ENCODE measurements around the gene DPP6.
A peak's percentile ranks its signal among the peaks of the same experiment; 100 is the strongest.
"Not testable (repeated sequence)": the region's sequence is repeated elsewhere in the genome, so short reads cannot be mapped to it uniquely, and the experiment has no call there.

DPP6 gene

GRCh38 chr7:154910977-154911376 lies 858.8 kb downstream of the DPP6 start:
- no peak for DNase-seq (ENCODE audit: low spot score)

GRCh38 chr7:154911411-154911810 lies 859.2 kb downstream of the DPP6 start:
- no peak for DNase-seq (ENCODE audit: low spot score)

- no peak for DNase-seq (ENCODE audit: low spot score)
Observed at GRCh38 chr7:154911862-154912455, 859.8 kb downstream of the DPP6 start.

- peak; percentile 51 for DNase-seq (ENCODE audit: low spot score)
Observed at GRCh38 chr7:154912871-154913637, 860.9 kb downstream of the DPP6 start.

GRCh38 chr7:154913638-154914307 lies 861.6 kb downstream of the DPP6 start:
- peak; percentile 81 for DNase-seq (ENCODE audit: low spot score)

- DNase-seq (ENCODE audit: low spot score), result no peak
Observed at GRCh38 chr7:154914308-154914995, 862.3 kb downstream of the DPP6 start.

GRCh38 chr7:154914996-154915380 lies 862.8 kb downstream of the DPP6 start:
- no peak for DNase-seq (ENCODE audit: low spot score)

GRCh38 chr7:154915600-154915999 lies 863.4 kb downstream of the DPP6 start:
- no peak for DNase-seq (ENCODE audit: low spot score)

- DNase-seq (ENCODE audit: low spot score), result no peak
Observed at GRCh38 chr7:154916381-154916780, 864.2 kb downstream of the DPP6 start.

GRCh38 chr7:154916856-154917807 lies 864.9 kb downstream of the DPP6 start:
- no peak for DNase-seq (ENCODE audit: low spot score)

- no peak for DNase-seq (ENCODE audit: low spot score)
Observed at GRCh38 chr7:154917808-154918160, 865.6 kb downstream of the DPP6 start.

GRCh38 chr7:154918266-154918665 lies 866.1 kb downstream of the DPP6 start:
- DNase-seq (ENCODE audit: low spot score), result no peak

GRCh38 chr7:154918741-154919140 lies 866.5 kb downstream of the DPP6 start:
- DNase-seq (ENCODE audit: low spot score), result no peak

GRCh38 chr7:154919344-154920225 lies 867.4 kb downstream of the DPP6 start:
- DNase-seq (ENCODE audit: low spot score), result no peak

- DNase-seq (ENCODE audit: low spot score), result not testable (repeated sequence)
Observed at GRCh38 chr7:154922472-154922871, 870.3 kb downstream of the DPP6 start.

GRCh38 chr7:154927624-154928125 lies 875.5 kb downstream of the DPP6 start:
- DNase-seq (ENCODE audit: low spot score), result peak; percentile 94

- peak; percentile 69 for DNase-seq (ENCODE audit: low spot score)
Observed at GRCh38 chr7:154928136-154929005, 876.2 kb downstream of the DPP6 start.

- DNase-seq (ENCODE audit: low spot score), result no peak
Observed at GRCh38 chr7:154929006-154929726, 877.0 kb downstream of the DPP6 start.

GRCh38 chr7:154931906-154932305 lies 879.7 kb downstream of the DPP6 start:
- DNase-seq (ENCODE audit: low spot score), result no peak

Measured in Ammon's horn (tissue), 1 donor.